Kidney (tissue), 14 donors: Measurements from ENCODE around the gene UNC13B. TPM values are rescaled to one million over a fixed set of nuclear protein-coding genes. Genes with fewer than 3 reads are reported as not detected.

Experiments used
- DNase-seq, 5 donors: peaks; one replicate each; pipeline ENCODE4 v3.0.0-alpha.2; 2013 to 2020
- FAIRE-seq: peaks from 2 replicates; lab custom pipeline; 2012; peaks lifted over from hg19 to GRCh38; lab: Jason Lieb, UNC
- H3K27ac ChIP-seq, 2 donors: one replicate each; pipeline ENCODE4 v1.7.0; 2013; ENCODE audit warnings: low read depth in 2 of 2, low read length in 2 of 2, inconsistent platforms in 1 of 2
- H3K27me3 ChIP-seq: one replicate; pipeline ENCODE4 v1.7.1; 2013; ENCODE audit warnings: low read length, inconsistent platforms; ENCODE audit not compliant: control insufficient read depth, insufficient read depth
- H3K36me3 ChIP-seq, 3 donors: one replicate each; pipeline versions ENCODE4 v1.7.0 to v1.7.1; 2013; ENCODE audit warnings: low read length in 3 of 3, control low read depth in 1 of 3, inconsistent platforms in 1 of 3; ENCODE audit not compliant: insufficient read depth in 3 of 3, control insufficient read depth in 2 of 3
- H3K4me1 ChIP-seq, 3 donors: one replicate each; pipeline versions ENCODE4 v1.7.0 to v1.7.1; 2013; ENCODE audit warnings: low read length in 3 of 3, inconsistent platforms in 1 of 3, low read depth in 1 of 3; ENCODE audit not compliant: control insufficient read depth in 2 of 3, insufficient read depth in 2 of 3
- H3K4me3 ChIP-seq, 3 donors: one replicate each; pipeline versions ENCODE4 v1.7.0 to v1.8.1; 2013; ENCODE audit warnings: low read length in 3 of 3, control low read depth in 1 of 3, inconsistent platforms in 1 of 3
- H3K9ac ChIP-seq, 3 donors: one replicate each; pipeline versions ENCODE4 v1.7.0 to v1.7.1; 2013; ENCODE audit warnings: low read length in 3 of 3, control low read depth in 1 of 3, inconsistent platforms in 1 of 3
- H3K9me3 ChIP-seq, 3 donors: one replicate each; pipeline versions ENCODE4 v1.7.0 to v1.7.1; 2013; ENCODE audit warnings: low read length in 3 of 3, control low read depth in 1 of 3, inconsistent platforms in 1 of 3; ENCODE audit not compliant: control insufficient read depth in 2 of 3, insufficient read depth in 1 of 3
- intact Hi-C: fragments of 100-400 bp; cut with DNase I; formaldehyde crosslinking; loops from one replicate; pipeline ENCODE4 v1.11.1; 2022
- polyA plus RNA-seq: library from polyadenylated mRNA; stranded (reverse); fragments of 350-450 nt; fragmentation: Illumina TruSeq; extraction: RNeasy Lipid Tissue Mini Kit (QIAGEN cat#74804); gene quantifications from one replicate; pipeline ENCODE4 v1.2.3, GENCODE V29; 2014; ENCODE audit warnings: low read depth, low replicate concordance; ENCODE audit not compliant: insufficient read depth
- total RNA-seq: library from RNA; stranded (reverse); fragmentation: NEBNext Ultra II Directional; extraction: Animal tissue kit (Norgen Biotek cat#: 25700); gene quantifications from one replicate; pipeline ENCODE4 v1.2.1, GENCODE V29; 2021
- TF ChIP-seq, protein P1 (sequence below): IDR thresholded peaks from 3 replicates; pipeline ENCODE4 v1.5.1; 2012; ENCODE audit warnings: mild to moderate bottlenecking, moderate library complexity, borderline replicate concordance; ENCODE audit not compliant: insufficient read depth; ENCODE audit errors: extremely low read depth
- donor health status: control.
- donor health status: control.
- donor health status: control.
- donor health status: control.
- donor health status: control.
- donor health status: DM: yes; HTN: yes; CAD: no.
- donor health status: Normal renal cell carcinoma (clear cell type).

The UNC13B gene
- total and polyA plus RNA-seq, 2 donors from 2014 or later: 20.8 to 43.6 TPM

DNA sequence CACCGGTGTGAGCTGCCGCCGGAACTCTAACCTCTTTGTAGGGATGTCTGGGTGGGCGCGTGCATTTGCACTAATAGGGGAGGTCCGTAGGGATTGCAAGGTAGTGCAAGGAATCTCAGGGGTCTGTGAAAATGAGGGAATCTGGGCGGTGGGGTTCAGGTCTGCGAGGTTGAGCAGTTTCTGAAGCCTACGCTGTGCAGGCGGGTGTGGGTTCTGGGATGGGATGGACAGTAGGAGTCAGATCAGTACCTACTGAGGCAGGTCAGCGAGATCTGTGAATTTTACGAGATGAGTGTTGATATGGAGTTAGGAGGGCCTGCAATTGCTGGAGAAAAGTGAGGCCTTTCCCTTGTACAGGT lies 45.3 kb upstream of the UNC13B start:
- Histone ChIP-seq H3K9me3 (no peaks in the 10 kb centered on the region), H3K36me3 (no peaks in the 10 kb centered on the region), H3K27ac (peak overlapping the region; percentile 92 to 93), H3K9ac (peak overlapping the region in 1 of 3 donors; percentile 47), H3K4me3 (peak overlapping the region; percentile 51 to 97 (median 94)), H3K27me3 (no peaks in the 10 kb centered on the region), H3K4me1 (peaks cover 0 to 36% (median 23%) of the 10 kb centered on the region in 3 donors)
- no peak for FAIRE-seq
- DNase-seq: no peak
- TF ChIP-seq, protein P1, sequence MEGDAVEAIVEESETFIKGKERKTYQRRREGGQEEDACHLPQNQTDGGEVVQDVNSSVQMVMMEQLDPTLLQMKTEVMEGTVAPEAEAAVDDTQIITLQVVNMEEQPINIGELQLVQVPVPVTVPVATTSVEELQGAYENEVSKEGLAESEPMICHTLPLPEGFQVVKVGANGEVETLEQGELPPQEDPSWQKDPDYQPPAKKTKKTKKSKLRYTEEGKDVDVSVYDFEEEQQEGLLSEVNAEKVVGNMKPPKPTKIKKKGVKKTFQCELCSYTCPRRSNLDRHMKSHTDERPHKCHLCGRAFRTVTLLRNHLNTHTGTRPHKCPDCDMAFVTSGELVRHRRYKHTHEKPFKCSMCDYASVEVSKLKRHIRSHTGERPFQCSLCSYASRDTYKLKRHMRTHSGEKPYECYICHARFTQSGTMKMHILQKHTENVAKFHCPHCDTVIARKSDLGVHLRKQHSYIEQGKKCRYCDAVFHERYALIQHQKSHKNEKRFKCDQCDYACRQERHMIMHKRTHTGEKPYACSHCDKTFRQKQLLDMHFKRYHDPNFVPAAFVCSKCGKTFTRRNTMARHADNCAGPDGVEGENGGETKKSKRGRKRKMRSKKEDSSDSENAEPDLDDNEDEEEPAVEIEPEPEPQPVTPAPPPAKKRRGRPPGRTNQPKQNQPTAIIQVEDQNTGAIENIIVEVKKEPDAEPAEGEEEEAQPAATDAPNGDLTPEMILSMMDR: no peak
- intact Hi-C loops: no loop called here

DNA sequence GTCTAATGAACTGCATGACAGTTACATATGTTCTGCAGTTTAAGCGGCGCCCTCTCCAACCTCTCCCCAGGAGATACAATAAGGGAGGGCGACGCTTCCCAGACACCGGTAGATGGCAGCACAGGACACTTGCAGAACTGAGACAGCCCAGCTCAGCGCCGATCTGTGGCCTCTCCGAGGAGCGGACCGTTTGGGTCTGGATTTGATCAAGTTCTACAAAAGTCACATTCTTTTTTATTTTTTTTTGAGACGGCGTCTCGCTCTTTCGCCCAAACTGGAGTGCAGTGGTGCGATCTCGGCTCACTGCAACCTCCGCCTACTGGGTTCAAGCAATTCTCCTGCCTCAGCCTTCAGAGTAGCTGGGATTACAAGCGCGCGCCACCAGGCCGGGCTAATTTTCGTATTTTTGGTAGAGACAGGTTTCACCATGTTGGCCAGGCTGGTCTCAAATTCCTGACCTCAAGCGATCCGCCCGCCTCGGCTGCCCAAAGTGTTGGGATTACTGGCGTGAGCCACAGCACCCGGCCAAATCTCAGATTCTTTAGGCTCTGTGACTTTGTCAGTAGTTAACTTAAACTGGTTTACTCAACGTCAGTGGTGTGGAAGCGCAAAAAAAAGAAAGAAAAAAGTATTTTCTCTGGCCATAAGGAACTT lies 44.8 kb upstream of the UNC13B start:
- Histone ChIP-seq H3K27ac (peak overlapping the region; percentile 92 to 93), H3K4me3 (peak overlapping the region; percentile 51 to 97 (median 94)), H3K9me3 (no peaks in the 10 kb centered on the region), H3K36me3 (no peaks in the 10 kb centered on the region), H3K4me1 (peaks cover 0 to 33% (median 20%) of the 10 kb centered on the region in 3 donors), H3K27me3 (no peaks in the 10 kb centered on the region), H3K9ac (peak overlapping the region in 2 of 3 donors; percentile 33 to 47)
- FAIRE-seq (peak; percentile 73), DNase-seq (peak; percentile 92 to 98 (median 96))
- intact Hi-C loops: no loop called here
- TF ChIP-seq, protein P1: peak; percentile 97

DNA sequence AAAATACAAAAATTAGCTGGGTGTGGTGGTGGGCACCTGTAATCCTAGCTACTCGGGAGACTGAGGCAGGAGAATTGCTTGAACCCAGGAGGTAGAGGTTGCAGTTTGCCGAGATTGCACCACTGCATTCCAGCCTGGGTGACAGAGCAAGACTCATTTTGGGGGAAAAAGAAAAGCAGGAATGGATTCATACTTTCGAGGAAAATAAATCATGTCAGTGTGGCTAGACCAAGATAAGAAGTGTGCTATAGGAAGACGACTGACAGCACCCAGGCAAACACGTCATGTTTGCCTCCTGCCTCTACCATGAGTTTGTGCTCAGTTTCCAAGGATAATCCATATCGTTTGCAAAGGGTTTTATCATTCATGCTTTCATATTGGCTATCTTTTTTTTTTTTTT lies 26.9 kb upstream of the UNC13B start:
- FAIRE-seq: no peak
- H3K4me1 ChIP-seq: no peaks in the 10 kb centered on the region
- no peak for DNase-seq
- H3K36me3 ChIP-seq: no peaks in the 10 kb centered on the region
- no peaks in the 10 kb centered on the region for H3K9me3 ChIP-seq
- no peak overlapping the region for H3K27ac ChIP-seq
- no peak overlapping the region for H3K9ac ChIP-seq
- intact Hi-C loops: no loop called here
- H3K27me3 ChIP-seq: no peaks in the 10 kb centered on the region
- H3K4me3 ChIP-seq: no peak overlapping the region
- TF ChIP-seq, protein P1: no peak

DNA sequence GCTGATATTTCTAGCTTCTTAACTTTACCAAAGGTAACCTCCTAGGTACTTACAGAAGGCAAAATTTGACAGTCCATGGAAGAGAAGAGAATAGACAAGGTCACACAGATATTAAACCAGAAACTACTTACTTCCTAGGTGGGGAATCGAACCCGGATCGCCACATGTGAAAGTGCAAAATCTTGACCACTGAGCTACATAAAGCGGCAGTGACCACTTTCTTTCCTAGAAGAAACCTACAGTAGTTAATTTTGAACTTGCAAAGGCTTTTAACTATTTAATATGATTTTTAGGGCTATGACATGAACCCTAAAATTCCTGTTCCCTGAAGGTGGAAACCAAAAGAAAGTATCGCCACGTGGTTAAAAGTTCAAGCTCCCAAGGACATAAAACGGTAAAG lies 25.8 kb upstream of the UNC13B start:
- Histone ChIP-seq H3K9me3 (no peaks in the 10 kb centered on the region), H3K27me3 (no peaks in the 10 kb centered on the region), H3K27ac (no peak overlapping the region), H3K4me1 (no peaks in the 10 kb centered on the region), H3K36me3 (no peaks in the 10 kb centered on the region), H3K9ac (no peak overlapping the region), H3K4me3 (no peak overlapping the region)
- no peak for FAIRE-seq
- intact Hi-C loops: no loop called here
- no peak for DNase-seq
- TF ChIP-seq, protein P1: no peak
